Keratinocyte (primary cell): ENCODE results near the gene NLRP6. TPM values are rescaled to one million over a fixed set of nuclear protein-coding genes. Genes with fewer than 3 reads are reported as not detected.

Source experiments
- DNase-seq: peaks from one replicate; pipeline ENCODE4 v3.0.0-alpha.2; 2011; ENCODE audit warnings: low read depth, missing footprints, low spot score
- FAIRE-seq: peaks from 2 replicates; lab custom pipeline; 2011; peaks lifted over from hg19 to GRCh38; lab: Jason Lieb, UNC
- H2AFZ ChIP-seq: 2 replicates; pipeline ENCODE4 v1.6.0; 2012; ENCODE audit warnings: low read length, control low read depth, inconsistent platforms; ENCODE audit not compliant: control insufficient read depth
- H3K27ac ChIP-seq: 2 replicates; pipeline ENCODE4 v1.5.1; 2011; ENCODE audit warnings: low read length; ENCODE audit not compliant: control insufficient read depth, insufficient read depth
- H3K27me3 ChIP-seq: 3 replicates; pipeline ENCODE4 v1.6.0; 2011; ENCODE audit warnings: low read length; ENCODE audit not compliant: control insufficient read depth, insufficient read depth; ENCODE audit errors: extremely low read depth
- H3K36me3 ChIP-seq, 2 experiments: 2 replicates in 1 of 2; 3 replicates in 1 of 2; pipeline ENCODE4 v1.5.1; 2011; ENCODE audit warnings: low read length in 2 of 2, mild to moderate bottlenecking in 1 of 2; ENCODE audit not compliant: control insufficient read depth in 2 of 2, insufficient read depth in 2 of 2; ENCODE audit errors: extremely low read depth in 1 of 2
- H3K4me1 ChIP-seq: 3 replicates; pipeline ENCODE4 v1.5.1; 2011; ENCODE audit warnings: low read length; ENCODE audit not compliant: control insufficient read depth, insufficient read depth; ENCODE audit errors: extremely low read depth
- H3K4me2 ChIP-seq: 3 replicates; pipeline ENCODE4 v1.6.0; 2011; ENCODE audit warnings: low read depth, low read length; ENCODE audit not compliant: control insufficient read depth, insufficient read depth; ENCODE audit errors: extremely low read depth
- H3K4me3 ChIP-seq, 3 experiments: fragments of 200-600 bp in 1 of 3; sonication (generic) in 1 of 3; 2 replicates in 2 of 3; 3 replicates in 1 of 3; pipeline ENCODE4 v1.5.1; 2011 to 2016; ENCODE audit warnings: low read length in 3 of 3, mild to moderate bottlenecking in 3 of 3, control low read depth in 2 of 3, inconsistent platforms in 1 of 3, low read depth in 1 of 3, mixed read lengths in 1 of 3, mixed run types in 1 of 3, moderate library complexity in 1 of 3; ENCODE audit not compliant: control insufficient read depth in 2 of 3, insufficient read depth in 2 of 3; ENCODE audit errors: extremely low read depth in 1 of 3
- H3K79me2 ChIP-seq: 2 replicates; pipeline ENCODE4 v1.6.0; 2012; ENCODE audit warnings: low read length; ENCODE audit not compliant: control insufficient read depth, insufficient read depth
- H3K9ac ChIP-seq: 3 replicates; pipeline ENCODE4 v1.6.0; 2011; ENCODE audit warnings: low read length; ENCODE audit not compliant: control insufficient read depth, insufficient read depth; ENCODE audit errors: extremely low read depth
- H3K9me1 ChIP-seq: 3 replicates; pipeline ENCODE4 v1.6.0; 2011; ENCODE audit warnings: low read length; ENCODE audit not compliant: control insufficient read depth, insufficient read depth; ENCODE audit errors: extremely low read depth
- H3K9me3 ChIP-seq: 2 replicates; pipeline ENCODE4 v1.5.1; 2012; ENCODE audit warnings: low read depth, low read length; ENCODE audit not compliant: control insufficient read depth
- H4K20me1 ChIP-seq: 3 replicates; pipeline ENCODE4 v1.6.0; 2011; ENCODE audit warnings: low read length; ENCODE audit not compliant: control insufficient read depth, insufficient read depth; ENCODE audit errors: extremely low read depth
- CTCF ChIP-seq, 3 experiments: IDR thresholded peaks in 1 of 3; conservative IDR thresholded peaks in 1 of 3; optimal IDR thresholded peaks in 1 of 3; 2 replicates in 2 of 3; 3 replicates in 1 of 3; pipeline versions ENCODE3 to v1.5.1; 2011; ENCODE audit warnings: low read length in 3 of 3, mild to moderate bottlenecking in 3 of 3, moderate library complexity in 2 of 3, control low read depth in 1 of 3, inconsistent platforms in 1 of 3; ENCODE audit not compliant: insufficient read depth in 2 of 3; ENCODE audit errors: extremely low read depth in 1 of 3
- EZH2 ChIP-seq: IDR thresholded peaks from one replicate; pipeline ENCODE4 v1.6.1; 2012; ENCODE audit warnings: inconsistent platforms, mild to moderate bottlenecking, low read length, moderate library complexity
- dilution Hi-C: fragments of 300-500 bp; cut with MboI; formaldehyde crosslinking; loops from one replicate; pipeline ENCODE4 v1.7.0; 2020; ENCODE audit warnings: low sequenced_read_pairs; ENCODE audit not compliant: extremely low pct_ligation_motif_present
- polyA plus RNA-seq, 5 experiments: library from polyadenylated mRNA; depleted of rRNA in 3 of 5; stranded (reverse) in 3 of 5; stranded (forward) in 1 of 5; unstranded in 1 of 5; fragments of >200 nt; gene quantifications; 1 replicate in 1 of 5; 2 replicates in 3 of 5; 3 replicates in 1 of 5; pipeline versions ENCODE4 v1.2.1 to v1.2.3, GENCODE V29; 2011 to 2012; ENCODE audit warnings: missing spikeins in 2 of 5, low read depth in 1 of 5, low replicate concordance in 1 of 5

The NLRP6 gene
- polyA plus RNA-seq, 1 donor (not counting 4 experiments of a cell fraction or from before 2014, with no cell fraction given), result not detected

DNA sequence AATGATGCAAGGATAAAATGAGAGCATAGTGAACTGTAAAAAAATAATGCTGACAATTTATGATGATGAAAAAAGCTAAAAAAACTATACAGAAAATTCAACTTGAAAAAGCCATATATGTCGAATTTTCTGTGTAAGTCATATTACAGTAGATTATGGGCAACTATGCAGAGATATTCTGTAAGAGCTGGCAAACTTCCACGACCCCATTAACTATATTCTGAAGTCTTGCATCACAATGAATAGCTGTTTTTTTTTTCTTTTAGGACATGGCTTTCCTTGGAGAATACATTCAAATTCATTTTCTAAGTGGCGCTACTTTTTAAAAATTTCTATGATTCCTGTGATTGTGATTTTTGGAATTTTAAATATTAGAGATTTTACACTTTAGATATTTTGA, 23.0 kb upstream of the NLRP6 start:
- H4K20me1 ChIP-seq, result no peaks in the 10 kb centered on the region
- dilution Hi-C loops, result no loop called here
- TF ChIP-seq EZH2, result no peak
- no peak for TF ChIP-seq CTCF (optimal IDR thresholded peaks at IDR 0.05 in 1 of 3, IDR thresholded peaks at IDR 0.05 in 1 of 3, conservative IDR thresholded peaks at IDR 0.05 in 1 of 3; ENCODE audit: extremely low read depth in 1 of 3, insufficient read depth in 2 of 3, low read length in 3 of 3)
- H3K27me3 ChIP-seq, result no peaks in the 10 kb centered on the region
- FAIRE-seq (no peak), DNase-seq (no peak)
- H3K9me1 ChIP-seq, result no peaks in the 10 kb centered on the region
- H3K36me3 ChIP-seq, result peaks cover 22 to 23% of the 10 kb centered on the region in 2 experiments
- H3K27ac ChIP-seq, result no peak overlapping the region
- H3K9ac ChIP-seq, result no peak overlapping the region
- H3K4me2 ChIP-seq, result no peak overlapping the region
- H3K4me3 ChIP-seq, result no peak overlapping the region
- no peaks in the 10 kb centered on the region for H3K9me3 ChIP-seq
- no peaks in the 10 kb centered on the region for H3K4me1 ChIP-seq
- no peak overlapping the region for H2AFZ ChIP-seq
- H3K79me2 ChIP-seq, result no peaks in the 10 kb centered on the region

- DNase-seq (no peak), FAIRE-seq (no peak)
- Histone ChIP-seq H3K27ac (no peak overlapping the region), H3K4me3 (no peak overlapping the region), H3K27me3 (no peaks in the 10 kb centered on the region), H3K9me3 (no peaks in the 10 kb centered on the region), H4K20me1 (no peaks in the 10 kb centered on the region), H3K36me3 (peaks cover 17 to 20% of the 10 kb centered on the region in 2 experiments), H3K9me1 (no peaks in the 10 kb centered on the region), H3K79me2 (no peaks in the 10 kb centered on the region), H3K9ac (no peak overlapping the region), H3K4me2 (no peak overlapping the region), H2AFZ (no peak overlapping the region), H3K4me1 (no peaks in the 10 kb centered on the region)
- TF ChIP-seq CTCF (optimal IDR thresholded peaks at IDR 0.05 in 1 of 3, IDR thresholded peaks at IDR 0.05 in 1 of 3, conservative IDR thresholded peaks at IDR 0.05 in 1 of 3; ENCODE audit: extremely low read depth in 1 of 3, insufficient read depth in 2 of 3, low read length in 3 of 3), result no peak
- no peak for TF ChIP-seq EZH2
- dilution Hi-C loops, result no loop called here
Observed at GRCh38 chr11:255816-256215, 22.4 kb upstream of the NLRP6 start.
